Colonic mucosa (tissue), 4 donors: ENCODE measurements around the gene WNT7B. TPM values are rescaled to one million over a fixed set of nuclear protein-coding genes. Genes with fewer than 3 reads are reported as not detected.

ENCODE experiments used
- DNase-seq: peaks from one replicate; pipeline ENCODE4 v3.0.0-alpha.2; 2020
- H3K27ac ChIP-seq: fragments of 200-600 bp; one replicate; pipeline ENCODE4 v1.8.0; 2021
- H3K27me3 ChIP-seq: fragments of 200-600 bp; one replicate; pipeline ENCODE4 v1.8.0; 2021
- H3K36me3 ChIP-seq: fragments of 200-600 bp; one replicate; pipeline ENCODE4 v1.8.0; 2021
- H3K4me1 ChIP-seq: fragments of 200-600 bp; one replicate; pipeline ENCODE4 v1.8.0; 2021; ENCODE audit warnings: mild to moderate bottlenecking
- H3K4me3 ChIP-seq: fragments of 200-600 bp; one replicate; pipeline ENCODE4 v1.8.0; 2021
- H3K9ac ChIP-seq, 2 donors: one replicate each; pipeline ENCODE4 v1.7.0; 2013; ENCODE audit warnings: control low read depth in 2 of 2, low read depth in 2 of 2, low read length in 2 of 2
- H3K9me3 ChIP-seq: fragments of 200-600 bp; one replicate; pipeline ENCODE4 v1.8.0; 2021
- intact Hi-C: fragments of 100-400 bp; cut with DNase I; formaldehyde crosslinking; loops from one replicate; pipeline ENCODE4 v1.14.1; 2022
- total RNA-seq, 2 donors: library from RNA; stranded (reverse); fragmentation: NEBNext Ultra II Directional in 1 of 2; extraction: Animal tissue kit (Norgen Biotek cat#: 25700) in 1 of 2; gene quantifications; one replicate each; pipeline ENCODE4 v1.2.1, GENCODE V29; 2021
- TF ChIP-seq, protein P1 (sequence below): fragments of 200-600 bp; IDR thresholded peaks from one replicate; pipeline ENCODE4 v1.8.0; 2022; ENCODE audit warnings: antibody characterized with exemption, mild to moderate bottlenecking
- donor health status: healthy.
- donor health status: DM: no; HTN: no; CAD: no.
- donor health status: DM: no; HTN: no; CAD: no.

WNT7B gene
- total RNA-seq, result under 1 TPM in 1 of 2 donors, not detected in 1; 0.12 TPM

DNA sequence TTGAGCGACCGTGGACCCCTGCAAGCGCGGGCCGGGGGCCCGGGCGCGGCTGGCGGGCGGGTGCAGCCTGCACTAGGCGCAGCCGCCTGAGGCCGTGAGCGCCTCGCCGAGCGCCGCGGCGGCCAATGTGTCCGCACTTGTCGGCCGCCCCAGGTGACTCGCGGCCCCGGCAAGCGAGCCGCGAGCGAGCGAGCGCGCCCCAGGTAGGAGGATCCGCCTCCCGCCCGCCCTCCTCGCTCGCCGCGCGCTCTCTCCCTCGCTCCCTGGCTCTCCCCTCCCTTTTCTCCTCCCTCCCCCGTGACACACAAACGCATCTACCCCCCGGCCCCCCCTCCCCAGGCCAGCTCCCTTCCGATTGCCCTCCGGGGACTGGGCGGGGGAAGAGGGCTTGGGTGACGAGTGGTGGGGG lies at the start of gene WNT7B:
Gene WNT7B (minus strand): TSS at position 160 of the 409 bp plus-strand sequence. CDS start 408 bp downstream, outside the sequence.
- Histone ChIP-seq H3K36me3 (no peaks in the 10 kb centered on the region), H3K27ac (no peak within 1 kb of the TSS), H3K27me3 (peaks cover 59% of the 10 kb centered on the region), H3K9ac (no peak within 1 kb of the TSS), H3K4me3 (no peak within 1 kb of the TSS), H3K4me1 (peaks cover 4% of the 10 kb centered on the region), H3K9me3 (no peaks in the 10 kb centered on the region)
- DNase-seq, result no peak
- intact Hi-C loops, result no loop called here
- TF ChIP-seq, protein P1, sequence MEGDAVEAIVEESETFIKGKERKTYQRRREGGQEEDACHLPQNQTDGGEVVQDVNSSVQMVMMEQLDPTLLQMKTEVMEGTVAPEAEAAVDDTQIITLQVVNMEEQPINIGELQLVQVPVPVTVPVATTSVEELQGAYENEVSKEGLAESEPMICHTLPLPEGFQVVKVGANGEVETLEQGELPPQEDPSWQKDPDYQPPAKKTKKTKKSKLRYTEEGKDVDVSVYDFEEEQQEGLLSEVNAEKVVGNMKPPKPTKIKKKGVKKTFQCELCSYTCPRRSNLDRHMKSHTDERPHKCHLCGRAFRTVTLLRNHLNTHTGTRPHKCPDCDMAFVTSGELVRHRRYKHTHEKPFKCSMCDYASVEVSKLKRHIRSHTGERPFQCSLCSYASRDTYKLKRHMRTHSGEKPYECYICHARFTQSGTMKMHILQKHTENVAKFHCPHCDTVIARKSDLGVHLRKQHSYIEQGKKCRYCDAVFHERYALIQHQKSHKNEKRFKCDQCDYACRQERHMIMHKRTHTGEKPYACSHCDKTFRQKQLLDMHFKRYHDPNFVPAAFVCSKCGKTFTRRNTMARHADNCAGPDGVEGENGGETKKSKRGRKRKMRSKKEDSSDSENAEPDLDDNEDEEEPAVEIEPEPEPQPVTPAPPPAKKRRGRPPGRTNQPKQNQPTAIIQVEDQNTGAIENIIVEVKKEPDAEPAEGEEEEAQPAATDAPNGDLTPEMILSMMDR, result no peak

DNA sequence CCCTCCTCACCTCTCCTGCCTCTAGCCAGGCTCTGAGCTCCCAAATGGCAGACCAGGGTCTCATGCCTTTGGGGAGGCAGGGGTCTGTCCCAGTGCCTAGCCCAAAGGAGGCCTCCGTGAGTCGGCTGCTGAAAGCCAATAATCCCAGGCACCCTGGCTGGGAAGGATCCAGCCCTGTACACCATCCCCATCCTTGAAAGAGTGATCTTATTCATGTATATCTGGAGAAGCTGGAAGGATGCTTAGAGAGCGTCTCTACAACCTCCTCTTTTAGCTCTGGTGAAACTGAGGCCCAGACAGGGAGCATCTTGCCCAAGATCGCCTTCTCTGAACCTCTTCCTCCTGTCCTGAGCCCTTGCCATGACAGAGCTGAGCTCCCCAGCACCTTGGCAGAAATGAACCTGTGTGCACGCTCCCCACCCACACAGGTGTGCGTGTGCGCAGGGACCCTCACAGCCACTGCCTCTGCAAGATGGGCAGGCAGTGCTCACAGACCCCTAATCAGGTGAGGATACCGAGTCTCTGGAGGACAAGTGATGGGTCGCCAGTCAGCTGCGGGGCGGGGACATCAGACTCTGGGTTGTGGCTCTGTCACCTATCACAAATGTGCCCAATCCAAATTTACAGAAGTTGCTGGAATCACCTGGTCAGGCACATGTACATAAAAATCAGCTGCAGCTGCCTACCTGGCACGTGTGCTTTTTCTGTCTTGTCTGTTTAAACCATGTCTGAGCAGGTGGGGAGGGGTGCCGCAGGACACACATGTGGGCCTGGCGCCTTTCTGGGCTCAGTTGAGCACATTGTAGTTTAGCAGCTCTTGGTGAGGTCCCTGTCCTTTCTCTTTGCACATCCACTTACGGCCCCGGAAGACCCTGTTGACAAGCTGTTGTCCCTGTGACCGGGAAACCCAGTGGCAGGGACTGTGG lies 49.3 kb upstream of the WNT7B start:
- H3K4me1 ChIP-seq, result no peaks in the 10 kb centered on the region
- no peaks in the 10 kb centered on the region for H3K9me3 ChIP-seq
- intact Hi-C loops, result no loop called here
- DNase-seq, result no peak
- H3K9ac ChIP-seq, result peak overlapping the region; percentile 0 to 71
- no peaks in the 10 kb centered on the region for H3K27me3 ChIP-seq
- H3K27ac ChIP-seq, result no peak overlapping the region
- H3K4me3 ChIP-seq, result no peak overlapping the region
- no peaks in the 10 kb centered on the region for H3K36me3 ChIP-seq
- TF ChIP-seq, protein P1, result no peak

DNA sequence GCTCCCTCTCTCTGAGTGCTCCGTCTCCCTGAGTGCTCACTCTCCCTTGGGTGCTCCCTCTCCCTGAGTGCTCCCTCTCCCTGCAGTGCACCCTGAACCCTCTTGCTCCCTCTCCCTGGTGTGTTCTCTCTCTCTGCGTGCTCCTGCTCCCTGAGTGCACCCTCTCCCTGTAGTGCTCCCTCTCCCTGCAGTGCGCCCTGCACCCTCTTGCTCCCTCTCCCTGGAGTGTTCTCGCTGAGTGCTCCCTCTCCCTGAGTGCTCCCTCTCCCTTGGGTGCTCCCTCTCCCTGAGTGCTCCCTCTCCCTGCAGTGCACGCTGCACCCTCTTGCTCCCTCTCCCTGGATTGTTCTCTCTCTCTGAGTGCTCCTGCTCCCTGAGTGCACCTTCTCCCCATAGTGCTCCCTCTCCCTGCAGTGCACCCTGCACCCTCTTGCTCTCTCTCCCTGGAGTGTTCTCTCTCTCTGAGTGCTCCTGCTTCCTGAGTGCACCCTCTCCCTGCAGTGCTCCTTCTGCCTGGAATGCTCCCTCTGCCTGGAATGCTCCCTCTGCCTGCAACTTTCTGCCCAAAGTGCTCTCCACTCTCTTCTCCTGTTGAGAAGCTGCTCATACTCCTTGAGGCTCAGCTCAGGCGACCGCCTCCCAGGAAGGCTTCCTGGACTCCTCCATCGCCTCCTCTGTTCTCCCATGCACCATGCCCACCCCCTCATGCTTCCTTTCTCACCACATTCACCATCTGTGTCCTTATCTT lies 48.4 kb upstream of the WNT7B start:
- TF ChIP-seq, protein P1, result no peak
- Histone ChIP-seq H3K4me1 (no peaks in the 10 kb centered on the region), H3K36me3 (no peaks in the 10 kb centered on the region), H3K9ac (no peak overlapping the region), H3K4me3 (no peak overlapping the region), H3K27me3 (no peaks in the 10 kb centered on the region), H3K27ac (no peak overlapping the region), H3K9me3 (no peaks in the 10 kb centered on the region)
- DNase-seq, result no peak
- intact Hi-C loops, result no loop called here

DNA sequence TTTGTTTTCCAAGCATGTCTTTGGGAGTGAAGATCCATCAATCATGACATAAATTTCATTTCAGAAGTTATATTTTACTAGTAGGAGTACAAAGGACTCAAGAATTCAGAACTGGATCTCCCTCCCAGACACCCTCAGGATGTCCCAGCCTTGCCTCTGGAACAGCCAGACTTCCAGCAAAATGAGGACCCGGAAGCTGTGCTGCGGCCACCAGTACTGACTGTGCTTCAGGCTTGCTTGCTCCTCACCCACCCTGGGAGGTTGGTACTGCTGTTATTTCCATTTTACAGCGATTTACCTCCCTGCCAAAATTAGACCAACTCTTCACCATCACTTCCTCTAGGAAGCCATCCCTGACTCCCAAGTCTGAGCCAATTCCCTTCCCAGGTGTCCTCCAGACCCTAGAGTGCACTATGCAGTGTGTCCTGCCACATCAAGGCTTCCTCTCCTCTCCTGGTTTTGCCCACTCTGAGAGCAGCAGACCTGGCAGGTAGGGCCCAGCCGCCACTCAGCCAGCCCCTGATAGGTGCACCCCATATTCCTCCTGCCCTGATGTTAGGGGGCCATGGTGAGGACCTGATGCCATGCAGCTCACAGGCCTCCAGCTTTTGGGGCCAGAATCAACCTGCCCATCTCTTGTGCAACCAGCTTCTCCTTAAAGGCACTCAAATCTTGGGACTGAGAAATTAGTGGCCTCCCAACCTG lies 47.3 kb upstream of the WNT7B start:
- no peak overlapping the region for H3K9ac ChIP-seq
- no peaks in the 10 kb centered on the region for H3K4me1 ChIP-seq
- H3K27ac ChIP-seq, result no peak overlapping the region
- H3K27me3 ChIP-seq, result no peaks in the 10 kb centered on the region
- H3K36me3 ChIP-seq, result no peaks in the 10 kb centered on the region
- DNase-seq, result no peak
- H3K9me3 ChIP-seq, result no peaks in the 10 kb centered on the region
- TF ChIP-seq, protein P1, result no peak
- intact Hi-C loops, result no loop called here
- no peak overlapping the region for H3K4me3 ChIP-seq

DNA sequence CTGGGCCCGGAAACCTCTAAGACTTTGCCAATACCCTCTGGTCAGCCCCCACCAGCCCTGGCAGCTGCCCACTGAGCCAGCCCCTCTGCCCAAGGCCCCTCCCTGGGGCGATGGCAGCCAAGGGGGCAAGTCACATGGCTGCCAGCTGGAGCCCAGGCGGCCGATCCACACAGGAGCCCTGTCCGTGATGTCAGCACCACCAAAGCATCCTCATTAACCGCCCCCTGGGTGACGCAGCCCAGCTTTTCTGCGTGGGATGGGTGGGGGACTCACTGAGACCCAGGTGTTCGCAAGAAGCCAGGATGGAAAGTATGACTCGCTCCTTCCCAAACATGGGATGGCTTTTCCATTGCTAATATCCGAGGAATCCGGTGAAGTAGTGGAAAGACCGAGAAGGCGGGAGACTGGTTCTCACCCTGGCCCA lies 46.6 kb upstream of the WNT7B start:
- no peak for DNase-seq

More for the DNA sequence above, 46.6 kb upstream of the WNT7B start:
- H3K27me3 ChIP-seq, result no peaks in the 10 kb centered on the region
- intact Hi-C loops, result no loop called here
- H3K4me3 ChIP-seq, result no peak overlapping the region
- no peak overlapping the region for H3K9ac ChIP-seq
- TF ChIP-seq, protein P1, result no peak
- no peaks in the 10 kb centered on the region for H3K9me3 ChIP-seq
- H3K4me1 ChIP-seq, result no peaks in the 10 kb centered on the region
- H3K27ac ChIP-seq, result no peak overlapping the region
- H3K36me3 ChIP-seq, result no peaks in the 10 kb centered on the region
